Measurements from ENCODE around the gene HEPHL1. TPM values are rescaled to one million over a fixed set of nuclear protein-coding genes. Genes with fewer than 3 reads are reported as not detected.

HEPHL1 gene
- total RNA-seq, 2 donors from 2014 or later = not detected

GRCh38 chr11:93983542-93984195 lies 37.5 kb upstream of the HEPHL1 start:
- no peaks in the 10 kb centered on the region for H3K9me3 ChIP-seq
- no peaks in the 10 kb centered on the region for H3K36me3 ChIP-seq
- H3K4me1 ChIP-seq (ENCODE audit: control insufficient read depth in 1 of 2, low read depth in 2 of 2) = no peaks in the 10 kb centered on the region
- DNase-seq (ENCODE audit: low spot score) (no peak), ATAC-seq (ENCODE audit: insufficient number of reproducible peaks, low FRiP score, low read depth) (no peak)
- no peak for TF ChIP-seq CTCF (IDR thresholded peaks at IDR 0.05)
- H3K27ac ChIP-seq = no peak overlapping the region
- H3K27me3 ChIP-seq (replicated peaks; ENCODE audit: insufficient read depth) = no peaks in the 10 kb centered on the region
- H3K4me3 ChIP-seq = no peak overlapping the region

- H3K9me3 ChIP-seq = no peaks in the 10 kb centered on the region
- no peak for TF ChIP-seq CTCF (IDR thresholded peaks at IDR 0.05)
- H3K4me3 ChIP-seq = no peak overlapping the region
- DNase-seq (ENCODE audit: low spot score) = no peak
- no peaks in the 10 kb centered on the region for H3K36me3 ChIP-seq
- H3K27me3 ChIP-seq (replicated peaks; ENCODE audit: insufficient read depth) = no peaks in the 10 kb centered on the region
- no peak overlapping the region for H3K27ac ChIP-seq
- no peaks in the 10 kb centered on the region for H3K4me1 ChIP-seq (ENCODE audit: control insufficient read depth in 1 of 2, low read depth in 2 of 2)
- no peak for ATAC-seq (ENCODE audit: insufficient number of reproducible peaks, low FRiP score, low read depth)
Observed at GRCh38 chr11:93984196-93984567, 37.0 kb upstream of the HEPHL1 start.

DNA sequence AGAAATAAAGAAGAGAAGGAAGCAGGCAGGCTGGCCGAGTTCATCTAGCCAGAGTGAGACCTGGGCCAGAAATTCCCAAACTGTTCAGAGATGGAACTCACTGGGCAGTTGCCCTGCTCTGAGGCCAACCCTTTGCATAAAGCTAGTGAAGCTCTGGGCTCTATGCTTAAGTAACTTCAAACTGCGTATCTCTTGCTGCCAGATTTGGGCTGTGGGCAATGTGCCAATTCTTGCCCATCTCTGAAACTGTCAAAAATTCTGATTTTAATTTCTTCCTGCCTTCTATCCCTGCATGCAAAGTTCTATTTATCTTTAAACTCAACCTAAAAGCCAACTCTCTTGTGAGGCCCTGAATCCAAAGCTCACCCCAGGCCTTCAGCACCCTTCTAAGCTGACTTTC lies 36.2 kb upstream of the HEPHL1 start:
- H3K4me3 ChIP-seq = no peak overlapping the region
- H3K36me3 ChIP-seq = no peaks in the 10 kb centered on the region
- no peak for TF ChIP-seq CTCF (IDR thresholded peaks at IDR 0.05)
- DNase-seq (ENCODE audit: low spot score) = no peak
- no peak overlapping the region for H3K27ac ChIP-seq
- ATAC-seq (ENCODE audit: insufficient number of reproducible peaks, low FRiP score, low read depth) = no peak
- H3K27me3 ChIP-seq (replicated peaks; ENCODE audit: insufficient read depth) = no peaks in the 10 kb centered on the region
- no peaks in the 10 kb centered on the region for H3K4me1 ChIP-seq (ENCODE audit: control insufficient read depth in 1 of 2, low read depth in 2 of 2)
- H3K9me3 ChIP-seq = no peaks in the 10 kb centered on the region

- Histone ChIP-seq H3K36me3 (no peaks in the 10 kb centered on the region), H3K27ac (no peak overlapping the region), H3K9me3 (no peaks in the 10 kb centered on the region), H3K4me3 (no peak overlapping the region), H3K27me3 (replicated peaks; ENCODE audit: insufficient read depth) (no peaks in the 10 kb centered on the region), H3K4me1 (ENCODE audit: control insufficient read depth in 1 of 2, low read depth in 2 of 2) (no peaks in the 10 kb centered on the region)
- TF ChIP-seq CTCF (IDR thresholded peaks at IDR 0.05) = no peak
- no peak for DNase-seq (ENCODE audit: low spot score)
- no peak for ATAC-seq (ENCODE audit: insufficient number of reproducible peaks, low FRiP score, low read depth)
Observed at GRCh38 chr11:93986716-93987115, 34.4 kb upstream of the HEPHL1 start.

GRCh38 chr11:93988455-93988854 lies 32.7 kb upstream of the HEPHL1 start:
- Histone ChIP-seq H3K9me3 (peaks cover 2% of the 10 kb centered on the region), H3K36me3 (no peaks in the 10 kb centered on the region), H3K27ac (no peak overlapping the region), H3K4me3 (no peak overlapping the region), H3K4me1 (ENCODE audit: control insufficient read depth in 1 of 2, low read depth in 2 of 2) (no peaks in the 10 kb centered on the region), H3K27me3 (replicated peaks; ENCODE audit: insufficient read depth) (no peaks in the 10 kb centered on the region)
- DNase-seq (ENCODE audit: low spot score) = no peak
- TF ChIP-seq CTCF (IDR thresholded peaks at IDR 0.05) = no peak
- no peak for ATAC-seq (ENCODE audit: insufficient number of reproducible peaks, low FRiP score, low read depth)
